ENCODE measurements around the gene MRPS24.

The MRPS24 gene

DNA sequence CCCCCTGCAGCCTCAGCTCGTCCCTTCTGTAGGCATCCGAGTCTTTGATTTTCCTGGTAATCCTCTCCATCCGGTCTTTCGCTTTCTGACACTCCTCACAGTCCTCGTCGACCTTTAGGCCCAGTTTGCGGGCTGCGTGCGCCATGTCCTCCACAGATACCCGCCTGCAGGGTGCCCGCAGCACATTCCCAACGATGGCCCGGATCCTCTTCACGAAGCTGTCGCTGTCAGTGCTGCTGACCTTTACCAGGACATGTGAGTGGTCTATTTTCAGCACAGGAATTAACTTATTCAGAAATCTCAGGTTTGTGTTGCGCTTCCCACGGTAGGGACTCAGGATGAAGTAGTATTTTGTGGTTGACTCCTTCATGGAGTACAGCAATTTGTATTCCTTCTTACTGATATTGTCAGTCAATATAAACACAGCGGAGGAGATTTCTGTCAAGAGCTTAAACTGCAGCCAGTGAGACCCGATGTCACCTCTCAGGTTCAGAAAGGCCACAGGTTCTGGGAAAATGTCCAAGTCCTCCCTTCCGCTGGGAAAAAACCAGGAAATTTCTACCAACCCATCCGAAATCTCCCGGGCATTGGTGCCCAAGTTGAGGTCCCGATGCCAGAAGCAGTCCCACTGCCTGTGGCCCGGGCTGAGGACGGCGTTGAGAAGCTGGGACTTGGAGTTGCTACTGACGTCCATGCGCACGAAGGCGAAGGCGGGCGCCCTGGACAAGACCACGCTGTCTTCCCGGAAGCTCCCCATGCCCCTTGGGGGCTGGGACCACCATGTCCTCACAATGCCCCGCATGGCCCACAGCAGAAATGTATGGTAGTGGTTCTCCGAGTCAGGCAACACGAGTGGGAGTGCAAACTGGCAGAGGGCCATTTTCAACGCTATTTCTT is 8.9 kb upstream of the MRPS24 start:
- no peak for DNase-seq (ENCODE audit: low read depth)

DNA sequence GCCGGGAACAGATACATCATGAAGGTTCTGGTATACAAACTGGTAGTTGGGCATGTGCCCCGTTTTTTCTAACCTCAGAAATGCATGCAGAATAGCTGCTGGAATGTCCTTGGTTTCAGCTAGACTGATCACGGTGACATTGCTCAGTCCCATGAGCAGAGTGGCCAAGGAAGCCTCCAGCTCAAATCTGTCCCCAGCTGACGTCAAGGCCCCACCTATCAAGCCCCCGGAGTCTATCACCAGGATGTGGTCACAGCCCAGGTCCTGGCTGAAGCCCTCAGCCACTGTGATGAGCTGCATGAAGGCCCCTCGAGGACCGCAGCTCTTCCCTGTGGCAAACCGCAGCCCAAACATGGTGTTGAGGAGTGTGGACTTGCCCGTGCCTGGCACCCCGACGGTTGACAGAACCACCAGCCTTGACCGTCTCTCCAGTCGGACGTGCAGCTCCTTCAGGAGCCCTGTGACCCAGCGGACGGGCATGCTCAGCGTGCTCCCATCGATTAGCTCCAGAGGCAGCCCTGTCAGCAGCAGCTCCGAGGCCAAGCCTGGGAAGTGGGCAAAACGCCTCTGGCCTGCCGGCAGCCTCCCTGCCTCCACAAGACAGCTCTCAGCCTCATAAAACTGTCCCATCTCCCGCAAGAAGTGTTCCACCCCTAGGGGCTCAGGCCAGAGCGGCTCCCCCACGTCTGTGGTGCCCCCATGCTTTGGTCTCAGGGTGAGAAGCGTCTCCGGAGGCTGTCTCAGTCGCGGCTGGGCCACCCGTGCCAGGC is 7.8 kb upstream of the MRPS24 start:
- DNase-seq (ENCODE audit: low read depth), result no peak

- DNase-seq (ENCODE audit: low read depth), result no peak
Measured at GRCh38 chr7:43876241-43876640, 6.9 kb upstream of the MRPS24 start.

GRCh38 chr7:43873300-43873699 is 4.0 kb upstream of the MRPS24 start:
- peak; percentile 92 for DNase-seq (ENCODE audit: low read depth)

- peak; percentile 83 for DNase-seq (ENCODE audit: low read depth)
Measured at GRCh38 chr7:43872406-43873110, 3.2 kb upstream of the MRPS24 start.

DNA sequence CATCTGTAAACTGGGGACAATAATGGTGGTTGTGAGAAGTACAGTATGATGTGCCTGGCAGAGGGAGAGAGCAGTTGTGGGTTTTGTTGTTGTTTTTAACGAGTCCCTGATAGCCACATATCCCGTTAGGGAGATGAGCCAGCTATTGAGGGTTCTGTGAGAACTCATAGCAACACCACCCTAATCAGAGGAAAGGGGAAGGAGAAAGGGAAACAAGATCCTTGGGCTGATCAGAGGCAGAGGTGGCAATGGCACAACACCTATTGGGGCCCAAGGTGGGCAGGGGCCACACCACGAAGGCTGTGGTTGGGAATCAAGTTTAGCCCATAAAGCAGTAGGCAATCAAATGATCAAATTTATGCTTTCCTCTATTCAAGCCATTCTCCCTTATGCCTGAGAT is 1.7 kb upstream of the MRPS24 start:
- DNase-seq (ENCODE audit: low read depth), result no peak

DNA sequence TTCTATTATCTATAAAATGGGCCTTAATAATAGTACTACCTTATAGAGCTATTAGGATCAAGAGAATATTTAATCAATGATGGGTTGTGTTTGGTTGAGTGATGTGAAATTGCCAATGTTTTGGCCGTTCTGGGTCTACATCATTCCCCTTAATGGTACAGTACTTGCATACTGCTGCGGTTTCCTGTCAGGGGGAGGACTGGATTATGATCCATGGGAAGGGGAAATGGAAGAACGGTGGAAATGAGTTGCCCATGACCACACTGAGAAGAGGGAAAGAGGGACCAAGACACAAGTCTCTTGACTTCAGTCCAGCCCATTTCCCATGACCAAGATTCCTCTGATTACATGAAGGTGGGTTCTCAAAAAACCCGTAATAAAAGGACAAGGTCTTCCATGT is 999 bp upstream of the MRPS24 start:
- DNase-seq (ENCODE audit: low read depth), result no peak

GRCh38 chr7:43869867-43870240 is 537 bp upstream of the MRPS24 start:
- DNase-seq (ENCODE audit: low read depth), result peak; percentile 85

- no peak for DNase-seq (ENCODE audit: low read depth)
Measured at GRCh38 chr7:43868681-43869005, 674 bp downstream of the MRPS24 start.

- DNase-seq (ENCODE audit: low read depth), result no peak
Measured at GRCh38 chr7:43868181-43868580, 1.1 kb downstream of the MRPS24 start.

DNA sequence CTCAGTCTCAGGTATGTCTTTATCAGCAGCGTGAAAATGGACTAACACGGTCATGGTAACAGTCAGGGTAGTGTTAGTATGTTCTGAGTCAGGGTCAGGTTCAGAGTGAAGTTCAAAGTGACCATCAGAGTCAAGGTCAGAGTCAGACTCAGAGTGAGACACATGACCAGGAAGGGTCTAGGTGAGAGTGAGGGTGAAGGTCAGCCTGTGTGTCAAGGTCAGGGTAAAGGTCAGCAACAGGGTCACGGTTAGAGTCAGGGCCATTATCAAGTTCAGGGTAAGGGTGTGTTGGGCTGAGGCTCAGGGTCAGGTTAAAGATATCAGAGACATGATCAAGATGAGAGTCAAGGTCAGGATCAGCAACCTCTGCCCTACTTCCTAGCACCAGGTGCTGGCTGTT is 4.0 kb downstream of the MRPS24 start:
- no peak for DNase-seq (ENCODE audit: low read depth)

GRCh38 chr7:43864126-43864525 is 5.2 kb downstream of the MRPS24 start:
- no peak for DNase-seq (ENCODE audit: low read depth)

- DNase-seq (ENCODE audit: low read depth), result no peak
Measured at GRCh38 chr7:43856996-43857395, 12.3 kb downstream of the MRPS24 start.

DNA sequence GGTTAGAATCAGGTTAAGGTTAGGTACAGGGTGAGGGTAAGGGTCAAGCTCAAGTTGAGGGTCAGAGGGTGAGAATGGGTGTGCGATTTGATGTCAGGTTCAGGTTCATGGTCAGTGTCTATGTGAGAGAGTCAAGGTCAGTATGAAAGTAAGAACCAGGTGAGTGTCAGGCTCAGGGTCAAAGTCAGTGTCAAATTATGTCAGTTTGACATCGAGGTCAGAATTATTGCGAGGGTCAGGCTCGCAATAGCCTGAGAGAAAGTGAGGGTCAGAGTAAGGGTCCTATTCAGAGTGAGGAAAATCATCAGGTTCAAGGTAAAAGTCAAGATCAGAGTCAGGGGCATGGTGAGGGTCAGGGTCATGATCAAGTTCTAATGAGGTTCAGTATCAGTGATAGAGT is 13.0 kb downstream of the MRPS24 start:
- DNase-seq (ENCODE audit: low read depth), result no peak

GRCh38 chr7:43855176-43855575 is 14.1 kb downstream of the MRPS24 start:
- DNase-seq (ENCODE audit: low read depth), result no peak

DNA sequence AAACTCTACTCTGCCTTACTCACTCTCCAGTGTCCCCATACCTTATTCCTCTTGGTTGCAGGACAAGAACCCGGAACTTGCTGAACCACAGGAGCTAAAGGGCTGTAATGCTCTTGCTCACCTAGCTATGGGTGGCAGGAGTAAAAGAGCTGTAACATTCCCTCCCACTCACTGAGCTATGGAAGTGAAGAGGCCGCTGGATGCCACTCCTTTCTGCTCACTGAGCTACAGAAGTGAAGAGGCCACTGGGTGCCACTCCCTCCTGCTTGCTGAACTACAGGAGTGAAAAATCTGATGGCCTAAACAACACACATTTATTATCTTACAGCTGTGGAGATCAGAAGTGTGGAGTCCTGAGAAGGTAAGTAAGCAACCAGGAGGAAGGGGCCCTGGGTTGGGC is 17.5 kb downstream of the MRPS24 start:
- DNase-seq (ENCODE audit: low read depth), result no peak

DNA sequence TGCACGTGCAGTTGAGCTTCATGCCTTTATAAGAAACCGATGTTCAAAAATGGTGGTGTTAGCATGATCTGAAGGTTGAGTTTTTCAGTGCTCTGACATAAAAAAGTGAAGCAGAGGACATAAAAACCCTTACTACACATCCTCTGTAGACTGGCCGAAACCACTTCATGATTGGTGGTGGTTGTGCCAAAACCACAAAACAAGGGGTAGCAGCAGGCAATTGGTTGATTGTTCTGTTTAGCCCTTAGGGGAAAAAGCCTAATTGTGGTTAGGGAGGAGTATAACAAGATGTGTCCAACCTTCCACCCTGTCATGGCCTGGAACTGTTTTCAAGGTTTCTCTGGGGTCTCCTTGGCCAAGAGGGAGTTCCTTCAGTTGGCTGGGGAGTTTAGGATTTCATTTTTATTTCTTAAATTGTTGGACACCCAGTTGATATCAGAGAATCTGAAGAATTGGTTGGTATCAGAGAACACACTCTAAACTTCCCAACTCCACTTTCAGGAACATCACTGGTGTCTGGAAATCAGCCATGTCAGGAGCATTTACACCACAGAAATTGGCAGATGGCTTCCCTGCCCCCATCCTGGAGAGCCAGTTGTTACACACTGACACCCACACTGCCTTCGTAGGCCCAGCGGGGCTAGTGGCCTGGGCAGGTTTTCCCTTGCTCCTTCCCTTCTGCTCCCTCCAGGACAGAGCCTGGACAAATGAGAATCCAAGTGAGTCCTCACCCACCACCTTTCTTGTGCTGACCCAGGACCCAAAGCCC is 18.8 kb downstream of the MRPS24 start:
- no peak for DNase-seq (ENCODE audit: low read depth)

DNA sequence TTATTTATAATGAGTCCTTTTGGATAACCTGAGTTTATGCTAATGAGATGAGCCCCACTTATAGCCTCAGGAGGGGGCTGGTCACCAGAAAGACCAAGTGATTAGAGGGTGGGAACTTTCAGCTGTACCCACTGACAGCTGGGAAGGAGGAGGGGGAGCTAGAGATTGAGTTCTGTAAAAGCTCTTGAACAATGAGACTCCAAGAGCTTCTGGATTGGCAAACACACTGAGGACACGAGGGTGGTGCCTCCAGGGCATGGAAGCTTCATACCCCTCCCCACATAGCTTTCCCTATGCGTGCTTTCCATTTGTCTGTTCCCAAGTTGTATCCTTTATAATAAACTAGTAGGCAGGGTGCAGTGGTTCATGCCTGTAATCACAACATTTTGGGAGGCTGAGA is 20.3 kb downstream of the MRPS24 start:
- no peak for DNase-seq (ENCODE audit: low read depth)

DNA sequence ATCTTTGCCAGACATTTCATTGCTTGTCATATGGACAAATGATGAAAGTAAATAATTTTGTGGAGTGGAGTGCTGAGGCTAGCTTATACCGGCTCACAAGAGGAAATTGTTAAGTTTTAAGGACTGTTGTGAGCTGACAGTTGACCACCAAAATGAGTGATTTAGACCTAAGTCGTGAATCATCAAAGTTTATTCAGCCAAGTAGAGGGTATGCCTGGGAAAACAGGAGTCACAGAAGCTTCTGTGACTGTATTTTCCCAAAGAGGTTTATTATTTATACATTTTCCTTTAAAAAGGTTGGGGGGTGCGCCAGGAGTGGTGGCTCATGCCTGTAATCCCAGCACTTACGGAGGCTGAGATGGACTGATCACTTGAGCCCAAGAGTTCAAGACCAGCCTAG is 21.8 kb downstream of the MRPS24 start:
- no peak for DNase-seq (ENCODE audit: low read depth)

DNA sequence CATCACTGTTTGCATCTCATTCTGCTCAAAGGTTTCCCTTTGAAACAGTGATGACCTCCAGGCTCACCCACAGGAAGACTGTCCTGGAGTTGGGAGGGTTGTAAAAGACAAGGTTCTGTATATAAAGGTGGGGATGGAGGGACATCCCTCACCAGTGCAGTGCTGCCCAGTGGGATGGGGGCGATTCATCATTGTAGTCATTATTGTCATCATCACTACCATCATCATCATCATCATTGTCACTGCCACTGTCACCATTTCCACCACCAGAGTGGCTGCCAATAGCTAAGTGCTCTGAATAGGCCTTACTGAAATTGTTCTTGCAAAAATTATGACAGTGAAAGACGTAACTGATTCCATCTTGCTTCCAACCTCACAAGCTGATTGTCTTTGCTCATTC is 24.7 kb downstream of the MRPS24 start:
- DNase-seq (ENCODE audit: low read depth), result no peak

DNA sequence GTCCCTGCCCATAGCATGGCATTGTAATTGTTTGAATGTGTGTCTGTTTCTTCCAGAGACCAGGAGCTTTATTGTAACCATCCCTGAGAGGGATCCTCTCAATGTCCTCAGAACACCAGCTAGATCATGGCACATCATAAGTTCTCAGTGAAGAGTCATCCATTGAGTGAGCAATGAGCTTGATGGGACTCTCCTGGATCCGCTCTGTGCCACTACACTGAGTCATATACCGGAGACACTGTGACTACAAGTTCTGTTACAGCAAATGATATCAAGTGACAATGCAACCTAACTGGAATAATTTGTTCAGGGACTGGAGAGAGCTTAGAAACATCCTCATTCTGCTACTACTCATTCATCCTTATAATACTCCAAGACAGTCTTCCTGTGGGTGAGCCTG is 25.1 kb downstream of the MRPS24 start:
- no peak for DNase-seq (ENCODE audit: low read depth)

- no peak for DNase-seq (ENCODE audit: low read depth)
Measured at GRCh38 chr7:43843296-43843695, 26.0 kb downstream of the MRPS24 start.

All from GM04504 (cell line).